Progenitor cell of endocrine pancreas (in vitro differentiated cells): ENCODE data around the gene CBARP. TPM values are rescaled to one million over a fixed set of nuclear protein-coding genes. Genes with fewer than 3 reads are reported as not detected.

ENCODE experiments used
- DNase-seq: peaks from one replicate; pipeline ENCODE4 v3.0.0; 2021; ENCODE audit warnings: low spot score; ENCODE audit not compliant: unreplicated experiment
- H3K27ac Mint-ChIP-seq: 2 replicates; pipeline ENCODE4 v1.8.0; 2021; ENCODE audit warnings: mild to moderate bottlenecking, moderate library complexity, mixed read lengths
- H3K27me3 Mint-ChIP-seq: 2 replicates; pipeline ENCODE4 v1.8.0; 2021; ENCODE audit warnings: mixed read lengths
- H3K36me3 Mint-ChIP-seq: 2 replicates; pipeline ENCODE4 v1.8.0; 2022; ENCODE audit warnings: mixed read lengths; ENCODE audit not compliant: insufficient read depth
- H3K4me1 Mint-ChIP-seq: 2 replicates; pipeline ENCODE4 v1.8.0; 2021; ENCODE audit warnings: low read depth, mixed read lengths
- H3K4me3 Mint-ChIP-seq: 2 replicates; pipeline ENCODE4 v1.8.0; 2021; ENCODE audit warnings: low read depth, mild to moderate bottlenecking, moderate library complexity, mixed read lengths
- H3K9me3 Mint-ChIP-seq: 2 replicates; pipeline ENCODE4 v1.8.0; 2021; ENCODE audit warnings: low read depth, mixed read lengths
- CTCF ChIP-seq: fragments of 200-600 bp; sonication (generic); IDR thresholded peaks from one replicate; pipeline ENCODE4 v1.5.0; 2021; ENCODE audit warnings: antibody characterized with exemption, mild to moderate bottlenecking; ENCODE audit not compliant: unreplicated experiment
- total RNA-seq: library from RNA; stranded (reverse); gene quantifications from 2 replicates; pipeline ENCODE4 v1.2.1, GENCODE V29; 2021

CBARP gene
- total RNA-seq, 1 donor from 2014 or later: 13.0 TPM

- H3K36me3 Mint-ChIP-seq: peaks cover 19% of the 10 kb centered on the region
- no peak for TF ChIP-seq CTCF
- DNase-seq: no peak
- no peak overlapping the region for H3K4me3 Mint-ChIP-seq
- H3K9me3 Mint-ChIP-seq: no peaks in the 10 kb centered on the region
- H3K27ac Mint-ChIP-seq: no peak overlapping the region
- peaks cover 17% of the 10 kb centered on the region for H3K4me1 Mint-ChIP-seq
- no peaks in the 10 kb centered on the region for H3K27me3 Mint-ChIP-seq
Measured at GRCh38 chr19:1254081-1254527, 16.3 kb upstream of the CBARP start.

- Mint-ChIP-seq H3K27ac (peak overlapping the region; percentile 84), H3K27me3 (no peaks in the 10 kb centered on the region), H3K9me3 (no peaks in the 10 kb centered on the region), H3K36me3 (peaks cover 19% of the 10 kb centered on the region), H3K4me3 (peak overlapping the region; percentile 54), H3K4me1 (peaks cover 14% of the 10 kb centered on the region)
- TF ChIP-seq CTCF: no peak
- DNase-seq: no peak
Measured at GRCh38 chr19:1253514-1254080, 15.8 kb upstream of the CBARP start.

- peaks cover 18% of the 10 kb centered on the region for H3K36me3 Mint-ChIP-seq
Measured at GRCh38 chr19:1252821-1253513, 15.2 kb upstream of the CBARP start.

GRCh38 chr19:1252221-1252820 is 14.5 kb upstream of the CBARP start:
- DNase-seq: no peak
- peak overlapping the region; percentile 74 for H3K27ac Mint-ChIP-seq
- H3K9me3 Mint-ChIP-seq: no peaks in the 10 kb centered on the region
- TF ChIP-seq CTCF: no peak
- H3K36me3 Mint-ChIP-seq: peaks cover 14% of the 10 kb centered on the region
- H3K4me1 Mint-ChIP-seq: peaks cover 8% of the 10 kb centered on the region
- no peaks in the 10 kb centered on the region for H3K27me3 Mint-ChIP-seq
- H3K4me3 Mint-ChIP-seq: peak overlapping the region; percentile 88

More at GRCh38 chr19:1252821-1253513, 15.2 kb upstream of the CBARP start:
- TF ChIP-seq CTCF: no peak
- DNase-seq: no peak
- Mint-ChIP-seq H3K4me1 (peaks cover 13% of the 10 kb centered on the region), H3K9me3 (no peaks in the 10 kb centered on the region), H3K27me3 (no peaks in the 10 kb centered on the region), H3K27ac (peak overlapping the region; percentile 84), H3K4me3 (peak overlapping the region; percentile 54)

GRCh38 chr19:1251330-1252220 is 13.8 kb upstream of the CBARP start:
- Mint-ChIP-seq H3K9me3 (no peaks in the 10 kb centered on the region), H3K36me3 (peaks cover 13% of the 10 kb centered on the region), H3K4me3 (peak overlapping the region; percentile 88), H3K27me3 (no peaks in the 10 kb centered on the region), H3K4me1 (peaks cover 7% of the 10 kb centered on the region), H3K27ac (peak overlapping the region; percentile 81)
- no peak for TF ChIP-seq CTCF
- no peak for DNase-seq
